K562 (cell line): ENCODE measurements around the gene ARFGAP3. TPM values are rescaled to one million over a fixed set of nuclear protein-coding genes. Genes with fewer than 3 reads are reported as not detected.

Source experiments
- ATAC-seq: fragments of 200-7000 bp; cut with Tn5 transposase; 3 replicates; pipeline ENCODE4 v1.9.1; 2020; ENCODE audit warnings: moderate library complexity
- BruUV-seq: library from RNA; stranded (reverse); fragments of 400-500 nt; replicated peaks from 2 replicates; lab custom pipeline; 2021; lab: Mats Ljungman, UMichigan
- CTCF ChIA-PET: fragments of 300-600 bp; formaldehyde crosslinking; extraction: SDS; loops from one replicate; lab custom pipeline; 2021; ENCODE audit warnings: low intra/inter-chr PET ratio; lab: Yijun Ruan, JAX
- POLR2A ChIA-PET: fragments of 300-600, 350-650 bp; sonication (Branson Sonifier 250); formaldehyde crosslinking; extraction: SDS; loops from one replicate; lab custom pipeline; 2021; ENCODE audit warnings: antibody characterized with exemption, inconsistent platforms; lab: Yijun Ruan, JAX
- DNase-seq, 4 experiments: peaks; one replicate each; pipeline versions ENCODE4 v3.0.0 to v3.0.0-alpha.2; 2011 to 2018; ENCODE audit warnings: low spot score in 3 of 4, mixed read lengths in 3 of 4; ENCODE audit errors: extremely low read depth in 1 of 4
- FAIRE-seq: peaks from 2 replicates; lab custom pipeline; 2011; peaks lifted over from hg19 to GRCh38; lab: Jason Lieb, UNC
- H2AFZ ChIP-seq: 2 replicates; pipeline ENCODE4 v1.6.0; 2011; ENCODE audit warnings: low read depth, low read length, control low read depth, inconsistent platforms
- H3K27ac ChIP-seq: fragments of 200-600 bp; 3 replicates; pipeline ENCODE4 v1.8.0; 2011; ENCODE audit warnings: low read depth, mild to moderate bottlenecking, control low read depth, inconsistent platforms, low read length, moderate library complexity, mixed read lengths; ENCODE audit errors: extremely low read depth
- H3K27me3 ChIP-seq, 2 experiments: fragments of 300-600 bp in 1 of 2; 2 replicates in 1 of 2; 3 replicates in 1 of 2; pipeline versions ENCODE4 v1.6.0 to v1.8.0; 2011; ENCODE audit warnings: inconsistent platforms in 2 of 2, low read length in 2 of 2, mild to moderate bottlenecking in 1 of 2, mixed read lengths in 1 of 2, moderate library complexity in 1 of 2; ENCODE audit not compliant: control insufficient read depth in 2 of 2, insufficient read depth in 2 of 2
- H3K36me3 ChIP-seq: fragments of 300-600 bp; 3 replicates; pipeline ENCODE4 v1.8.0; 2011; ENCODE audit warnings: mild to moderate bottlenecking, low read length, inconsistent platforms; ENCODE audit not compliant: control insufficient read depth, insufficient read depth
- H3K4me1 ChIP-seq, 2 experiments: fragments of 200-600 bp in 1 of 2; replicated peaks in 1 of 2; 2 replicates in 1 of 2; 3 replicates in 1 of 2; pipeline versions ENCODE4 v1.5.1 to v1.8.0; 2011; ENCODE audit warnings: inconsistent platforms in 2 of 2, low read length in 2 of 2, mild to moderate bottlenecking in 1 of 2, mixed read lengths in 1 of 2, moderate library complexity in 1 of 2; ENCODE audit not compliant: control insufficient read depth in 2 of 2, insufficient read depth in 2 of 2
- H3K4me2 ChIP-seq: 2 replicates; pipeline ENCODE4 v1.6.1; 2011; ENCODE audit warnings: low read length, control low read depth, inconsistent platforms, mixed read lengths; ENCODE audit not compliant: insufficient read depth
- H3K4me3 ChIP-seq: fragments of 200-600 bp; sonication (generic), shearing (Covaris generic); 2 replicates; pipeline ENCODE4 v1.5.1; 2016; ENCODE audit warnings: control low read depth, inconsistent platforms
- H3K79me2 ChIP-seq: fragments of 200-600 bp; 3 replicates; pipeline ENCODE4 v1.8.0; 2011; ENCODE audit warnings: low read length, inconsistent platforms; ENCODE audit not compliant: control insufficient read depth, insufficient read depth
- H3K9ac ChIP-seq, 2 experiments: 2 replicates each; pipeline versions ENCODE4 v1.6.0 to v1.6.1; 2011; ENCODE audit warnings: low read depth in 2 of 2, low read length in 2 of 2, control low read depth in 1 of 2, inconsistent platforms in 1 of 2, mild to moderate bottlenecking in 1 of 2, mixed read lengths in 1 of 2; ENCODE audit not compliant: insufficient read depth in 1 of 2
- H3K9me1 ChIP-seq: one replicate; pipeline ENCODE4 v1.6.0; 2011; ENCODE audit warnings: inconsistent platforms, mild to moderate bottlenecking, low read length, moderate library complexity; ENCODE audit not compliant: control insufficient read depth, insufficient read depth
- H3K9me3 ChIP-seq: replicated peaks from 2 replicates; pipeline ENCODE4 v1.5.1; 2011; ENCODE audit warnings: low read depth, low read length, inconsistent platforms; ENCODE audit not compliant: control insufficient read depth, insufficient read depth
- H4K20me1 ChIP-seq: replicated peaks from 2 replicates; pipeline ENCODE4 v1.6.1; 2011; ENCODE audit warnings: low read length, inconsistent platforms, mixed read lengths; ENCODE audit not compliant: control insufficient read depth, insufficient read depth
- FOXA3 ChIP-seq, 2 experiments: fragments of 450-650 bp in 1 of 2; sonication (generic) in 1 of 2; formaldehyde crosslinking; IDR thresholded peaks in 1 of 2; conservative IDR thresholded peaks in 1 of 2; 2 replicates each; pipeline versions ENCODE4 v1.4.0 to v1.8.0; 2020 to 2022; ENCODE audit warnings: mild to moderate bottlenecking in 2 of 2, missing genetic modification reagents in 1 of 2
- FOXK2 ChIP-seq, 2 experiments: fragments of 450-650 bp; IDR thresholded peaks in 1 of 2; conservative IDR thresholded peaks in 1 of 2; 2 replicates each; pipeline ENCODE4 v1.6.1; 2016; ENCODE audit warnings: low read depth in 2 of 2, mild to moderate bottlenecking in 1 of 2
- FOXP1 ChIP-seq: sonication (generic); formaldehyde crosslinking; IDR thresholded peaks from 2 replicates; pipeline ENCODE4 v1.8.0; 2022; ENCODE audit warnings: mild to moderate bottlenecking, missing genetic modification reagents
- KLF16 ChIP-seq: IDR thresholded peaks from 2 replicates; pipeline ENCODE4 v1.6.1; 2016; ENCODE audit warnings: antibody characterized with exemption
- RAD21 ChIP-seq, 2 experiments: fragments of 250-450 bp in 1 of 2; fragments of 450-650 bp in 1 of 2; sonication (Bioruptor Pico) in 1 of 2; formaldehyde crosslinking in 1 of 2; IDR thresholded peaks in 1 of 2; conservative IDR thresholded peaks in 1 of 2; 2 replicates each; pipeline versions ENCODE4 v1.4.0 to v1.8.0; 2020 to 2022; ENCODE audit warnings: mild to moderate bottlenecking in 2 of 2, moderate library complexity in 1 of 2
- RAD51 ChIP-seq: fragments of 450-650 bp; IDR thresholded peaks from 2 replicates; pipeline ENCODE4 v1.7.1; 2016; ENCODE audit warnings: low read depth, mild to moderate bottlenecking, borderline replicate concordance
- SMC3 ChIP-seq: conservative IDR thresholded peaks from 2 replicates; pipeline ENCODE4 v1.6.1; 2011; ENCODE audit warnings: low read depth, low read length, improper control_type of control experiment; ENCODE audit not compliant: insufficient read depth
- ZFP30 ChIP-seq: fragments of 250-450 bp; sonication (Bioruptor Pico); IDR thresholded peaks from 2 replicates; pipeline ENCODE4 v1.8.0; 2022; ENCODE audit warnings: moderate library complexity, mild to moderate bottlenecking, inconsistent platforms, borderline replicate concordance
- ZNF143 ChIP-seq: sonication (generic); formaldehyde crosslinking; IDR thresholded peaks from 2 replicates; pipeline ENCODE4 v1.9.0; 2022; ENCODE audit warnings: mild to moderate bottlenecking, missing genetic modification reagents
- ZNF146 ChIP-seq: IDR thresholded peaks from one replicate; pipeline ENCODE4 v1.6.1; 2018; ENCODE audit warnings: missing compliant biosample characterization; ENCODE audit not compliant: unreplicated experiment
- ZNF217 ChIP-seq: sonication (generic); formaldehyde crosslinking; IDR thresholded peaks from 2 replicates; pipeline ENCODE4 v1.8.0; 2022; ENCODE audit warnings: mild to moderate bottlenecking, missing genetic modification reagents
- ZNF431 ChIP-seq: sonication (generic); formaldehyde crosslinking; IDR thresholded peaks from 2 replicates; pipeline ENCODE4 v1.8.0; 2022; ENCODE audit warnings: mild to moderate bottlenecking, missing genetic modification reagents
- WGBS: fragments of 100-300 bp; shearing (Covaris generic); methylation state at CpG from one replicate; pipeline ENCODE4 v1.1.6; 2016; ENCODE audit warnings: low coverage, mixed read lengths; ENCODE audit not compliant: insufficient coverage; ENCODE audit errors: missing lambda C conversion rate; 5-methylcytosine and 5-hydroxymethylcytosine counted together
- in situ Hi-C: fragments of 300-500 bp; cut with MboI; formaldehyde crosslinking; loops from 4 replicates; pipeline ENCODE4 v1.15.0; 2018; ENCODE audit warnings: inconsistent platforms, mixed read lengths
- intact Hi-C: fragments of 100-400 bp; cut with micrococcal nuclease; formaldehyde crosslinking; loops from 2 replicates; pipeline ENCODE4 v1.14.2; 2022
- polyA plus RNA-seq, 8 experiments: library from polyadenylated mRNA; depleted of rRNA in 4 of 8; stranded (reverse) in 5 of 8; unstranded in 3 of 8; fragments of >200 nt; fragmentation: Nextera tagmentation in 2 of 8; fragmentation: Illumina TruSeq in 1 of 8; extraction: Ambion mirVana in 2 of 8; extraction: Trizol in 1 of 8; gene quantifications; 2 replicates each; pipeline versions ENCODE4 v1.2.1 to v1.2.3, GENCODE V29; 2011 to 2014; ENCODE audit warnings: inconsistent platforms in 1 of 8, missing spikeins in 1 of 8
- total RNA-seq, 7 experiments: library from RNA; depleted of rRNA in 6 of 7; stranded (reverse); fragments of >200 nt in 6 of 7; fragmentation: Illumina TruSeq in 2 of 7; extraction: Trizol in 2 of 7; gene quantifications; 2 replicates each; pipeline versions ENCODE4 v1.2.1 to v1.2.3, GENCODE V29; 2011 to 2021; ENCODE audit warnings: low replicate concordance in 1 of 7
- TF ChIP-seq, protein P1 (sequence below), 2 experiments: fragments of 450-650 bp; IDR thresholded peaks; 2 replicates each; pipeline ENCODE4 v1.6.1; 2016

ARFGAP3 gene
- total and polyA plus RNA-seq, 9 of the 15 experiments (the other 6 are each of a cell fraction or from before 2014, with no cell fraction given), result 14.2 to 31.9 (median 22.7) TPM

DNA sequence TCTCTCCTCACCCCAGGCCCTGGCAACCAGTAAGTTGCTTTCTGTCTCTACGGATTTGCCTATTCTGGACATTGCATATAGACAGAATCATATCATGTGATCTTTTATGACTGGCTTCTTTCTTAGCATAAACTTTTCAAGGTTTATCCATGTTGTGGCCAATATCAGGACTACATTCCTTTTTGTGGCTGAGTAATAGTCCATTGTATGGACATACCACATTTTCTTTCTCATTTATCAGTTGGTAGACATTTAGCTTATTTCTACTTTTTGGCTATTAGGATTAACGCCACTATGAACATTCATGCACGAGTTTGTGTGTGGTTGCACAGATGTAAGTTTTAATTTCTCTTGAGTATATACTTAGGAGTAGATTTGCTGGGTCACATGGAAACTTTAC, 35.7 kb downstream of the ARFGAP3 start:
- intact Hi-C loops (loop anchor here (2.0 kb wide), 1 partner anchor 159 kb away; no protein-coding TSS in a partner anchor), in situ Hi-C loops (no loop called here)
- ATAC-seq (no peak), FAIRE-seq (no peak), DNase-seq (no peak)
- Histone ChIP-seq H3K4me2 (no peak overlapping the region), H3K27me3 (no peaks in the 10 kb centered on the region), H4K20me1 (no peaks in the 10 kb centered on the region), H3K4me3 (no peak overlapping the region), H2AFZ (no peak overlapping the region), H3K36me3 (no peaks in the 10 kb centered on the region), H3K9me3 (no peaks in the 10 kb centered on the region), H3K27ac (no peak overlapping the region), H3K9me1 (no peaks in the 10 kb centered on the region), H3K9ac (no peak overlapping the region), H3K79me2 (no peaks in the 10 kb centered on the region), H3K4me1 (no peaks in the 10 kb centered on the region)
- TF ChIP-seq ZNF217 (CRISPR knock-in tag), result no peak
- peak; percentile 74 for TF ChIP-seq ZNF146 (CRISPR knock-in tag)
- ChIA-PET CTCF (no interaction called here), POLR2A (interaction anchor here (1.5 kb wide), 1 partner anchor 172 kb away, joined by 3 read pairs; no protein-coding TSS in a partner anchor)
- no TSS peak for BruUV-seq
- 82% methylated on average over 3 of the region's 3 CpGs for WGBS

- no peaks in the 10 kb centered on the region for H3K9me3 ChIP-seq
- H3K36me3 ChIP-seq, result no peaks in the 10 kb centered on the region
- no peaks in the 10 kb centered on the region for H3K27me3 ChIP-seq
- peak; percentile 15 to 37 (median 23) for DNase-seq
- no peak overlapping the region for H3K27ac ChIP-seq
- no peak overlapping the region for H3K4me3 ChIP-seq
- no peaks in the 10 kb centered on the region for H3K9me1 ChIP-seq
- WGBS, result 28% methylated on average over 9 of the region's 9 CpGs
- no peak overlapping the region for H2AFZ ChIP-seq
- intact Hi-C loops (loop anchor here (2.0 kb wide), 1 partner anchor 157 kb away; no protein-coding TSS in a partner anchor), in situ Hi-C loops (no loop called here)
- ATAC-seq, result no peak
- no peaks in the 10 kb centered on the region for H4K20me1 ChIP-seq
- BruUV-seq, result no TSS peak
- H3K4me1 ChIP-seq, result no peaks in the 10 kb centered on the region
- H3K9ac ChIP-seq, result no peak overlapping the region
- peak; percentile 84 for FAIRE-seq
- POLR2A ChIA-PET, result interaction anchor here (0.7 to 1.5 kb wide), 2 partner anchors 171 to 206 kb away, joined by 3 read pairs; partner anchors contain the start of gene POLDIP3
- no peak overlapping the region for H3K4me2 ChIP-seq
- CTCF ChIA-PET, result interaction anchor here (0.5 to 1.5 kb wide), 3 partner anchors 40 to 270 kb away, joined by 3 to 9 read pairs (median 4); partner anchors contain the start of gene TTLL1
- no peaks in the 10 kb centered on the region for H3K79me2 ChIP-seq
- TF ChIP-seq RAD21 (CRISPR knock-in tag; conservative IDR thresholded peaks at IDR 0.05 in 1 of 2, IDR thresholded peaks at IDR 0.05 in 1 of 2) (peak; percentile 43 to 54), FOXA3 (CRISPR knock-in tag; conservative IDR thresholded peaks at IDR 0.05 in 1 of 2, IDR thresholded peaks at IDR 0.05 in 1 of 2) (no peak), KLF16 (0 out of 2 replicates have a peak, but pooled peaks have one; percentile 16), RAD51 (no peak), FOXP1 (CRISPR knock-in tag) (no peak), ZFP30 (no peak), ZNF431 (CRISPR knock-in tag) (no peak), SMC3 (0 out of 2 replicates have a peak, but pooled peaks have one; percentile 8), FOXK2 (conservative IDR thresholded peaks at IDR 0.05 in 1 of 2, IDR thresholded peaks at IDR 0.05 in 1 of 2; ENCODE audit: low read depth in 2 of 2) (peak in 1 of 2 experiments; percentile 54; a peak in 2 of 4 replicates), ZNF143 (no peak)
- TF ChIP-seq, protein P1, sequence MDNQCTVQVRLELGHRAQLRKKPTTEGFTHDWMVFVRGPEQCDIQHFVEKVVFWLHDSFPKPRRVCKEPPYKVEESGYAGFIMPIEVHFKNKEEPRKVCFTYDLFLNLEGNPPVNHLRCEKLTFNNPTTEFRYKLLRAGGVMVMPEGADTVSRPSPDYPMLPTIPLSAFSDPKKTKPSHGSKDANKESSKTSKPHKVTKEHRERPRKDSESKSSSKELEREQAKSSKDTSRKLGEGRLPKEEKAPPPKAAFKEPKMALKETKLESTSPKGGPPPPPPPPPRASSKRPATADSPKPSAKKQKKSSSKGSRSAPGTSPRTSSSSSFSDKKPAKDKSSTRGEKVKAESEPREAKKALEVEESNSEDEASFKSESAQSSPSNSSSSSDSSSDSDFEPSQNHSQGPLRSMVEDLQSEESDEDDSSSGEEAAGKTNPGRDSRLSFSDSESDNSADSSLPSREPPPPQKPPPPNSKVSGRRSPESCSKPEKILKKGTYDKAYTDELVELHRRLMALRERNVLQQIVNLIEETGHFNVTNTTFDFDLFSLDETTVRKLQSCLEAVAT (IDR thresholded peaks at IDR 0.05), result no peak
These were observed 36.9 kb downstream of the ARFGAP3 start for GRCh38 chr22:42820045-42820763.
